NB4 (cell line): ENCODE results near the gene SUCO.
"Not testable (repeated sequence)": the region's sequence is repeated elsewhere in the genome, so short reads cannot be mapped to it uniquely, and the experiment has no call there.

Source experiments
- DNase-seq: peaks from one replicate; pipeline ENCODE4 v3.0.0; 2010; ENCODE audit warnings: low read depth
- H3K4me3 ChIP-seq: one replicate; pipeline ENCODE4 v1.5.1; 2011; ENCODE audit warnings: mild to moderate bottlenecking, low read depth, low read length, moderate library complexity
- CTCF ChIP-seq: IDR thresholded peaks from one replicate; pipeline ENCODE4 v1.5.1; 2012; ENCODE audit warnings: low read depth, low read length
- MAX ChIP-seq: IDR thresholded peaks from 2 replicates; pipeline ENCODE4 v1.6.1; 2011; ENCODE audit warnings: low read depth, low read length
- MYC ChIP-seq: IDR thresholded peaks from 2 replicates; pipeline ENCODE4 v1.6.1; 2011; ENCODE audit warnings: low read depth, low read length
- POLR2A ChIP-seq: IDR thresholded peaks from 2 replicates; pipeline ENCODE4 v1.6.1; 2011; ENCODE audit warnings: mild to moderate bottlenecking; ENCODE audit not compliant: insufficient read length; ENCODE audit errors: extremely low read depth

Gene SUCO

DNA sequence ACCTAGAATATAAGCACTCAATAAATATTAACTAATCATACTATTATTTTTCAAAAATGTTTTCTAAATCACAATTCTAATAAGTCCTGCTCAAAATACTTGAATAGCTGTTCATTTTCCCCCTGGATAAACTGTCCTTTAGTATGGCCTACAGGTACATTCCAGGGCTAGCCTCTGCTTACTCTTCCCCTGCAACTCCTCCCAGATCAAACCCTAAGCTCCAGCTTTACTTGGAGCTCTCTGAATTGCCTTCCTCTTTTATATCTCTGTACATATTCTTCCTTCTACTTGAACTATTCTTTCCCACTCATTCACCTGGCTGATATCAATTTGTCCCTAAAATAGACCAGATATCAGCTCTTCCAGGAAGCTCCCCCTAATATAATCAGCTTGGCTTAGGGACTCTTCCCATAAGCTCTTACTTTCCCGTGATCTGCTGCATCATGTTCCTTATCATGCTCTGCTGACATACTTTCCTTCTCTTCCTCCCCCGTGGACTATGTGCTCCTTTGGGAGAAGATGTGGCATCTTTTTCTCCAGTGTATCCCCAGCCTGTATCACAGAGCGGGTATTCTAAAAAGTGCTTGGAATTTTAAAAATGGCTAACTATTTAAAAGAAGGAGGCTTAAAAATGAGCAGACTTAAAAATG is 46.0 kb upstream of the SUCO start:
- DNase-seq, result no peak
- TF ChIP-seq POLR2A, result no peak
- no peak for TF ChIP-seq CTCF
- no peak for TF ChIP-seq MAX
- TF ChIP-seq MYC, result no peak
- no peak overlapping the region for H3K4me3 ChIP-seq

DNA sequence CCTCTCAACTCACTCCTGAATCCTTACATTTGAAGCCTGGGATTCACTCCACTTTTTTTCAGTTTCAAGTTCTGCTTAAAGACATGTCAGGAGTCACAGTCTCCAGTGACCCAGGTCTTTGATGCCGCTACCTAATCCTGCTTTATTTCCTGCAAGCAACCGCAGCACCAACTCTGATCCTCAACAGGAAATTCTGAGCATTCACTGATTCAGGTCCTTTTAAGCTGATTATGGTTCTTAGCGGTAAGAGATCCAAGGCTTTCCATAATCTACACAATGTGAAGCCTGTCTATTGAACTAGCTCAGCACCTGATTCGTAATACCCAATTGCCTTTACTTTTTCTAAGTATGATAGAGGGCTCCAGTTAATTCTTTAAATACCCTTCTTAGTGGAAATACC is 45.4 kb upstream of the SUCO start:
- DNase-seq, result no peak
- no peak overlapping the region for H3K4me3 ChIP-seq
- TF ChIP-seq MYC, result no peak
- TF ChIP-seq MAX, result no peak
- no peak for TF ChIP-seq CTCF
- TF ChIP-seq POLR2A, result no peak

DNA sequence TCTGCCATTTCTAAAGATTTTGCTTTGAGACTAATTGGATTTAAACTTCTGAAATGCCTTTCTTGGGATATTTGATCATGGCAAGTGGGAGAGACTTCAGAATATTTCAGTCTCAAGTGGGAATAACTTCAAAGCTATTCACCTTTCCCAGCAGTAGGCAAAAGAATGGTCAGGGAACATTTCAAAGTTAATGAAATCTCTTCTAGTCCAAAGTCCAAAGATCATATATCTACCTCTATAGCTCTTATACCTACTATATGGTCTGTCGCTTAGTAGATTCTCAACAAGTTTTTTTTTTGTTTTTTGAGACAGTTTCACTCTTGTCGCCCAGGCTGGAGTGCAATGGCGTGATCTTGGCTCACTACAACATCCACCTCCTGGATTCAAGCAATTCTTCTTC is 44.6 kb upstream of the SUCO start:
- no peak for TF ChIP-seq MAX
- TF ChIP-seq MYC, result no peak
- TF ChIP-seq POLR2A, result no peak
- TF ChIP-seq CTCF, result no peak
- H3K4me3 ChIP-seq, result no peak overlapping the region
- no peak for DNase-seq

DNA sequence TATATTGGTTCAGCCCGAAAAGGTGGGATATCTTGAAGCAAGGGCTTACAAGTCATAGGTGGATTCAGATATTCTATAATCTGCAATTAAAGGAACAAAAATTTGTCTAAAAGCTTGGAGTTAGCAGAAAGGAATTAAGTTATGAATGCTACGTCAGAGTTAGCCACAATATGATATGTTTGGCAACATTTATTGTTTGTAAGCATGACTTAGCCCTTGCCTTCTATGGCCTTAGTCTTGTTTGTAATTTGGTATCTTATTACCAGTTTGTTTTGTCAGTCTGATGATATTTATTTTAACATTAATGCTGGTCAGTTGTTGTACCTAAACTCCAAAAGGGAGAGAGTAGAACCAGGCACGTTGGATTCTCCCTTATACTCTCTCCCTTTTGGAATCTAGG is 43.1 kb upstream of the SUCO start:
- no peak overlapping the region for H3K4me3 ChIP-seq
- no peak for DNase-seq
- no peak for TF ChIP-seq MAX
- TF ChIP-seq CTCF, result no peak
- TF ChIP-seq MYC, result no peak
- no peak for TF ChIP-seq POLR2A

- DNase-seq, result no peak
- H3K4me3 ChIP-seq, result no peak overlapping the region
- no peak for TF ChIP-seq MYC
- no peak for TF ChIP-seq MAX
- TF ChIP-seq CTCF, result no peak
- no peak for TF ChIP-seq POLR2A
These were observed 40.5 kb upstream of the SUCO start for GRCh38 chr1:172492421-172492820.

- TF ChIP-seq MYC (no peak), MAX (no peak), POLR2A (no peak), CTCF (no peak)
- no peak for DNase-seq
- H3K4me3 ChIP-seq, result no peak overlapping the region
These were observed 38.8 kb upstream of the SUCO start for GRCh38 chr1:172494166-172494565.

- H3K4me3 ChIP-seq, DNase-seq: not testable (repeated sequence)
These were observed 36.8 kb upstream of the SUCO start for GRCh38 chr1:172496127-172496526.
